GM21717 (cell line): ENCODE measurements around the gene C5orf34.
"Not testable (repeated sequence)": the region's sequence is repeated elsewhere in the genome, so short reads cannot be mapped to it uniquely, and the experiment has no call there.

Experiments
- ATAC-seq: cut with Tn5 transposase; IDR thresholded peaks from one replicate; pipeline ENCODE4 v1.9.1; 2021; ENCODE audit warnings: mild to moderate bottlenecking, moderate library complexity; ENCODE audit not compliant: unreplicated experiment

C5orf34 gene

GRCh38 chr5:43514816-43515677 is at the start of gene C5orf34:
C5orf34 (minus strand) TSS chr5:43515148; CDS start chr5:43509339, 5,809 bp downstream.
- peak; percentile 99 for ATAC-seq

- ATAC-seq: no peak
Observed at GRCh38 chr5:43564289-43564850, 49.4 kb upstream of the C5orf34 start.

GRCh38 chr5:43563321-43563720 is 48.4 kb upstream of the C5orf34 start:
- ATAC-seq: no peak

- ATAC-seq: no peak
Observed at GRCh38 chr5:43561356-43561755, 46.4 kb upstream of the C5orf34 start.

GRCh38 chr5:43560128-43560527 is 45.2 kb upstream of the C5orf34 start:
- ATAC-seq: no peak

- peak; percentile 78 for ATAC-seq
Observed at GRCh38 chr5:43556857-43557542, 42.1 kb upstream of the C5orf34 start, which contains the start of gene PAIP1. PAIP1 (minus strand) TSS chr5:43557077; CDS start chr5:43556846, 231 bp downstream.

- peak; percentile 92 for ATAC-seq
Observed at GRCh38 chr5:43556607-43556856, 41.6 kb upstream of the C5orf34 start.

GRCh38 chr5:43555895-43556606 is 41.1 kb upstream of the C5orf34 start:
- peak; percentile 28 for ATAC-seq

- no peak for ATAC-seq
Observed at GRCh38 chr5:43554497-43554896, 39.5 kb upstream of the C5orf34 start.

GRCh38 chr5:43553381-43553780 is 38.4 kb upstream of the C5orf34 start:
- no peak for ATAC-seq

GRCh38 chr5:43551731-43552130 is 36.8 kb upstream of the C5orf34 start:
- no peak for ATAC-seq

GRCh38 chr5:43549272-43549671 is 34.3 kb upstream of the C5orf34 start:
- not testable (repeated sequence) for ATAC-seq

GRCh38 chr5:43548358-43548757 is 33.4 kb upstream of the C5orf34 start:
- no peak for ATAC-seq

- no peak for ATAC-seq
Observed at GRCh38 chr5:43547532-43547931, 32.6 kb upstream of the C5orf34 start.

- ATAC-seq: no peak
Observed at GRCh38 chr5:43543434-43543833, 28.5 kb upstream of the C5orf34 start.

GRCh38 chr5:43540746-43541145 is 25.8 kb upstream of the C5orf34 start:
- ATAC-seq: no peak

GRCh38 chr5:43536972-43537371 is 22.0 kb upstream of the C5orf34 start:
- ATAC-seq: no peak

GRCh38 chr5:43533646-43534045 is 18.7 kb upstream of the C5orf34 start:
- ATAC-seq: no peak

GRCh38 chr5:43530648-43531047 is 15.7 kb upstream of the C5orf34 start:
- ATAC-seq: no peak

- ATAC-seq: no peak
Observed at GRCh38 chr5:43523662-43524072, 8.7 kb upstream of the C5orf34 start.

- no peak for ATAC-seq
Observed at GRCh38 chr5:43520615-43521014, 5.7 kb upstream of the C5orf34 start.
